ENCODE results near the gene MTUS2.
"Not testable (repeated sequence)": the region's sequence is repeated elsewhere in the genome, so short reads cannot be mapped to it uniquely, and the experiment has no call there.

The MTUS2 gene

GRCh38 chr13:28981530-28981929 is 161.4 kb downstream of the MTUS2 start:
- TF ChIP-seq CTCF (IDR thresholded peaks at IDR 0.05; ENCODE audit: low read depth, low read length): no peak
- Histone ChIP-seq H3K4me1 (no peaks in the 10 kb centered on the region), H3K4me3 (ENCODE audit: low read depth, low read length) (no peak overlapping the region), H3K36me3 (no peaks in the 10 kb centered on the region), H3K9me3 (no peaks in the 10 kb centered on the region), H3K27me3 (peaks cover 36% of the 10 kb centered on the region)
- no peak for DNase-seq

- no peaks in the 10 kb centered on the region for H3K9me3 ChIP-seq
- no peak for DNase-seq
- no peaks in the 10 kb centered on the region for H3K36me3 ChIP-seq
- no peak for TF ChIP-seq CTCF (IDR thresholded peaks at IDR 0.05; ENCODE audit: low read depth, low read length)
- H3K4me1 ChIP-seq: no peaks in the 10 kb centered on the region
- no peak overlapping the region for H3K4me3 ChIP-seq (ENCODE audit: low read depth, low read length)
- H3K27me3 ChIP-seq: peaks cover 29% of the 10 kb centered on the region
Measured at GRCh38 chr13:28983641-28984040, 163.5 kb downstream of the MTUS2 start.

GRCh38 chr13:28984326-28984725 is 164.2 kb downstream of the MTUS2 start:
- Histone ChIP-seq H3K36me3 (no peaks in the 10 kb centered on the region), H3K9me3 (no peaks in the 10 kb centered on the region), H3K4me3 (ENCODE audit: low read depth, low read length) (no peak overlapping the region), H3K4me1 (no peaks in the 10 kb centered on the region), H3K27me3 (peaks cover 29% of the 10 kb centered on the region)
- DNase-seq: no peak
- TF ChIP-seq CTCF (IDR thresholded peaks at IDR 0.05; ENCODE audit: low read depth, low read length): no peak

- Histone ChIP-seq H3K4me1 (no peaks in the 10 kb centered on the region), H3K4me3 (ENCODE audit: low read depth, low read length) (no peak overlapping the region), H3K27me3 (peaks cover 29% of the 10 kb centered on the region), H3K36me3 (no peaks in the 10 kb centered on the region), H3K9me3 (no peaks in the 10 kb centered on the region)
- TF ChIP-seq CTCF (IDR thresholded peaks at IDR 0.05; ENCODE audit: low read depth, low read length): no peak
- no peak for DNase-seq
Measured at GRCh38 chr13:28984825-28985224, 164.7 kb downstream of the MTUS2 start.

GRCh38 chr13:28990378-28990777 is 170.2 kb downstream of the MTUS2 start:
- not testable (repeated sequence) for H3K36me3 ChIP-seq; H3K9me3 ChIP-seq; H3K27me3 ChIP-seq; H3K4me1 ChIP-seq; H3K4me3 ChIP-seq (ENCODE audit: low read depth, low read length); DNase-seq

- Histone ChIP-seq H3K9me3 (peaks cover 3% of the 10 kb centered on the region; the same call in 1 of the 2 replicates), H3K36me3 (no peaks in the 10 kb centered on the region), H3K4me1 (no peaks in the 10 kb centered on the region), H3K27me3 (no peaks in the 10 kb centered on the region), H3K4me3 (ENCODE audit: low read depth, low read length) (no peak overlapping the region)
- DNase-seq: no peak
- TF ChIP-seq CTCF (IDR thresholded peaks at IDR 0.05; ENCODE audit: low read depth, low read length): no peak
Measured at GRCh38 chr13:28991764-28992163, 171.6 kb downstream of the MTUS2 start.

GRCh38 chr13:29000826-29001225 is 180.7 kb downstream of the MTUS2 start:
- no peak for DNase-seq

More at GRCh38 chr13:29000826-29001225, 180.7 kb downstream of the MTUS2 start:
- H3K27me3 ChIP-seq: peaks cover 16% of the 10 kb centered on the region
- H3K9me3 ChIP-seq: no peaks in the 10 kb centered on the region
- no peak for TF ChIP-seq CTCF (IDR thresholded peaks at IDR 0.05; ENCODE audit: low read depth, low read length)
- H3K4me1 ChIP-seq: no peaks in the 10 kb centered on the region
- no peak overlapping the region for H3K4me3 ChIP-seq (ENCODE audit: low read depth, low read length)
- H3K36me3 ChIP-seq: no peaks in the 10 kb centered on the region

Measured in BE2C (cell line).